HG02884 (cell line): ENCODE results near the gene HLA-E.
"Not testable (repeated sequence)": the region's sequence is repeated elsewhere in the genome, so short reads cannot be mapped to it uniquely, and the experiment has no call there.

Experiments
- ATAC-seq: cut with Tn5 transposase; IDR thresholded peaks from one replicate; pipeline ENCODE4 v1.9.1; 2021; ENCODE audit warnings: mild to moderate bottlenecking, moderate library complexity; ENCODE audit not compliant: unreplicated experiment

Gene HLA-E

DNA sequence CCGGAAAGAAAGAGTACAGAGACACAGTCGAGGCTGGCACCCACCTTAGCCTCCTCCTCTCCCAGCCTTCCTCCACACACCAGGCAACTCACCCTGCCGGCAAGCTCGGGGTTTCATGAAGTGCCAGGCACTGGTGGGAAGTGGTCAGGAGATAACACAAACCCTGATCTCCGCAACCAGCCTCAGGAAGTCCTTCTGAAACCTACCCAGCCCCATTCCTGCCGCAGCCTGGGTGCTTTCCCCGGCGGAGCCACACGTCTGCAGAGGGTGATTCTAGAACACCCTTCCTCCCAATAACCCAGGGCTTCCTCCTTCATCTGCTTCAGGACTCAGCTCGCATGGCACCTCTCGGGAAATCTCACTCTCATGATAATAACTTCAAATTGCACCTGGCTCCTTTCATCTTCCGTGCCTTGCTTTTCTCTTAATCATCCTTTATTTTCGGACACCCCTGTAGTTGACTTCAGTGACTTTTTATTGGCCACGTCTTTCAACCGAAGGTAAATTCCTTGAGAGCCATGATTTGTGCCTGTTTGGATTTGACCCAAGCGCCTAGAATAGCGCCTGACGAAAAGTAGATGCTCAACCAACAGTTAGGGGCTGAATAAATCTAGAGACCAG lies 8.7 kb upstream of the HLA-E start:
- no peak for ATAC-seq

DNA sequence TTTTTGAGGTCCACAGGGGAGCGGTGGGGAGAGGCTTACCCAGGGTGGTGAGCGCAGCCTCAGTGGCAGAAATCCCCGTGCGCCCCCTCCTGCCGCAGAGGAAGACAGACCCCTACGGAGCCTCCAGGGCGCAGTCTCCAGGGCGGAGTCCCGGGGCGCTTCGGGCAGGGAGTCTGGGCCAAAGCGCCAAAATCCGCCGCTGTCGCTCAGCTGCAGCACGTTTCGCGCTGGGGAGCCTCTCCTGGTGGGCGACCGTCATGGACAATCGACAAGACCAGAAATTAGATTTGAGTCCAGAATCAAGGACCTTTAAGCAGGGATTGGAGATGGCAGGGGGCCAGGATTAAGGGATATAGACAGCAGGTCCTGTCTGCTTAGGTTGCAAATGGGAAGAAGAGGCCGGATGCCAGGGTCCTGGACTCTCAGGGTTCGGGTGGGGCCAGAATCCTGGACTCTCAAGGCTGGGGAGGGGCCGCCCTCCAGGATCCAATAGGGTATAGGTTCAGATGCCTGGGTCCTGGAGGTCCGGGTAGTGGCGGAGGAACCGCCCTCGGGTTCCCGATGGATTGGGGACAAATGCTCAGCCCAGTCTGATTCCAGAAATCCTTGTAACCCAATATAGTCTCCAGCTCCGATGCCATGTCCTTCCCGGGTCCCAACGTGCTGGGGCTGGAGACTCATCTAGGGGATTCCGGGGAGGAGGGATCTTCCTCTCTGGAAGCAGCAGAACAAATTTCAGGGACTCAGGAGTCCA lies 7.9 kb upstream of the HLA-E start:
- no peak for ATAC-seq

GRCh38 chr6:30481965-30482644 lies 7.2 kb upstream of the HLA-E start:
- ATAC-seq: not testable (repeated sequence)

DNA sequence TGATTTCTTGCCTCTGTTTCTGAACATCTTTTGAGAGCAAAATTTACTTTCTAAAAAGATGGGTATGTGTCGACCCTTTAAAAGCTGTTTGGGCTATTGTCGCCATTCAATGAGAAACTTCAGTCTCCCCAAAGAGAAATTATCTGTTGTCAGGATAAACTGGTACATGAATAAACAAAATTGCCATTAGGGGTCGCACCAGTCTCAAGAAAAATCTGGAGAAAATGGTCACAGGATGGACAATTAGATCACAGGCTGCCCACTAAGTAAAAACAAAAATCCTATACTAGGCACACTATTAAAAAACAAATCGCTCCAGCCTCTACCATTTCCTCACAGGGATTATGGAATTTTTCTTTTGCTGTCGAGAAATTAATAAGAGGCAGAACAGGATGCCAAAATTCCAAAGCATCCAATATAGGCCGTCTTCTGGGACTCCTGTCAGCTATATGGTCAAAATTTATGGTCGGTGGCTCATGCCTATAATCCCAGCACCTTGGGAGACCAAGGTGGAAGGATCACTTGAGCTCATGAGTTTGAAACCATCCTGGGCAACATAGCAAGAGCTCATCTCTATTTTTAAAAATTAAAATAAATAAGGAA lies 5.5 kb upstream of the HLA-E start:
- ATAC-seq: no peak

- no peak for ATAC-seq
Measured at GRCh38 chr6:30485236-30485635, 4.1 kb upstream of the HLA-E start.

GRCh38 chr6:30487926-30488325 lies 1.4 kb upstream of the HLA-E start:
- ATAC-seq: no peak

DNA sequence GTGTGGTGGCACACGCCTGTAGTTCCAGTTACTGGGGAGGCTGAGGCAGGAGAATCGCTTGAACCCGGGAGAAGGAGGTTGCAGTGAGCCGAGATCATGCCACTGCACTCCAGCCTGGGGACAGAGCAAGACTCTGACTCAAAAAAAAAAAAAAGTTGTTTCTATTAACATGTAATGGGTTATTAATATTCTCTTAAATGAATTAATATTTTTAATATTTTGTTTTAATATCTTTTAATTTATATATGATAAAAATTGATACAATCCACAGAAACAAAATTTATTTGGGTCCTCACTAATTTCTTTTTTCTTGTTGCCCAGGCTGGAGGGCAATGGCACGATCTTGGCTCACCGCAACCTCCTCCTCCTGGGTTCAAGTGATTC lies 620 bp upstream of the HLA-E start:
- not testable (repeated sequence) for ATAC-seq

DNA sequence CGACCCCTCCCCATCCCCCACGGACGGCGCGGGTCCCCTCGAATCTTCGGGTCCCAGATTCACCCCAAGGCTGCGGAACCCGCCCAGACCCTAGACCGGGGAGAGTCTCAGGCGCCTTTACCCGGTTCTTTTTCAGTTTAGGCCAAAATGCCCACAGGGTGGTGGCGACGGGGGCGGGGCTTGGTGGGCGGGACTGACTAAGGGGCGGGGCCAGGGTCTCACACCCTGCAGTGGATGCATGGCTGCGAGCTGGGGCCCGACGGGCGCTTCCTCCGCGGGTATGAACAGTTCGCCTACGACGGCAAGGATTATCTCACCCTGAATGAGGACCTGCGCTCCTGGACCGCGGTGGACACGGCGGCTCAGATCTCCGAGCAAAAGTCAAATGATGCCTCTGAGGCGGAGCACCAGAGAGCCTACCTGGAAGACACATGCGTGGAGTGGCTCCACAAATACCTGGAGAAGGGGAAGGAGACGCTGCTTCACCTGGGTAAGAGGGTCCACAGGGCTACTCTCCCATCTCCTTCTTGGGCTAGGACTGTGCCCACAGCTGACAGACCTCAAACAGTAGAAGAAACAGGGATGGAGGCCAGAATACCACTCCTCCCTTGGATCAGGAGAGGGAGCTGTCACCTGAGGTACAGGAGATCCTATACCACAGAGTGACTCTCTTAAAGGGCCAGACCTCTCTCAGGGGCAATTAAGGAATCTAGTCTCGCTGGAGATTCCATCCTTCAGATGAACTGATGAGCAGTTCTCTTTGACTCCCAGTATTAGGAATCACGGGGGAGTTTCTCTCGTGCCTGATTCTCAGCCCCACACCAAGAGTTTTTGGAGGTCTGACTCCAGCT lies 942 bp downstream of the HLA-E start:
- peak; percentile 21 for ATAC-seq

- not testable (repeated sequence) for ATAC-seq
Measured at GRCh38 chr6:30491291-30491953, 2.1 kb downstream of the HLA-E start.

DNA sequence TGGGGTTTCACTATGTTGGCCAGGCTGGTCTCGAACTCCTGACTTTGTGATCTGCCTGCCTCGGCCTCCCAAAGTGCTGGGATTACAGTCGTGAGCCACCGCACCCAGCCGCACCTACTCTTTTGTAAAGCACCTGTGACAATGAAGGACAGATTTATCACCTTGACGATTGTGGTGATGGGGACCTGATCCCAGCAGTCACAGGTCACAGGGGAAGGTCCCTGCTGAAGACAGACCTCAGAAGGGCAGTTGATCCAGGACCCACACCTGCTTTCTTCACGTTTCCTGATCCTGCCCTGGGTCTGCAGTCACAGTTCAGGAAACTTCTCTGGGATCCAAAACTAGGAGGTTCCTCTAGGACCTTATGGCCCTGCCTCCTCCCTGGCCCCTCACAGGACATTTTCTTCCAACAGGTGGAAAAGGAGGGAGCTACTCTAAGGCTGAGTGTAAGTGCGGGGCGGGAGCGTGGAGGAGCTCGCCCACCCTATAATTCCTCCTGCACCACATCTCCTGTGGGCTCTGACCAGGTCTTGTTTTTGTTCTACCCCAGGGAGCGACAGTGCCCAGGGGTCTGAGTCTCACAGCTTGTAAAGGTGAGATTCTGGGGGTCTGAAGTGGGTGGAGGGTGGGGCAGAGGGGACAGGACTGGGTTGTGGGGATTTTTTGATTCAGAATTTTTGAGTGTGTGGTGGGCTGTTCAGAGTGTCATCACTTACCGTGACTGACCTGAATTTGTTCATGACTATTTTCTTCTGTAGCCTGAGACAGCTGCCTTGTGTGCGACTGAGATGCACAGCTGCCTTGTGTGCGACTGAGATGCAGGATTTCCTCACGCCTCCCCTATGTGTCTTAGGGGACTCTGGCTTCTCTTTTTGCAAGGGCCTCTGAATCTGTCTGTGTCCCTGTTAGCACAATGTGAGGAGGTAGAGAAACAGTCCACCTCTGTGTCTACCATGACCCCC lies 3.0 kb downstream of the HLA-E start:
- no peak for ATAC-seq

DNA sequence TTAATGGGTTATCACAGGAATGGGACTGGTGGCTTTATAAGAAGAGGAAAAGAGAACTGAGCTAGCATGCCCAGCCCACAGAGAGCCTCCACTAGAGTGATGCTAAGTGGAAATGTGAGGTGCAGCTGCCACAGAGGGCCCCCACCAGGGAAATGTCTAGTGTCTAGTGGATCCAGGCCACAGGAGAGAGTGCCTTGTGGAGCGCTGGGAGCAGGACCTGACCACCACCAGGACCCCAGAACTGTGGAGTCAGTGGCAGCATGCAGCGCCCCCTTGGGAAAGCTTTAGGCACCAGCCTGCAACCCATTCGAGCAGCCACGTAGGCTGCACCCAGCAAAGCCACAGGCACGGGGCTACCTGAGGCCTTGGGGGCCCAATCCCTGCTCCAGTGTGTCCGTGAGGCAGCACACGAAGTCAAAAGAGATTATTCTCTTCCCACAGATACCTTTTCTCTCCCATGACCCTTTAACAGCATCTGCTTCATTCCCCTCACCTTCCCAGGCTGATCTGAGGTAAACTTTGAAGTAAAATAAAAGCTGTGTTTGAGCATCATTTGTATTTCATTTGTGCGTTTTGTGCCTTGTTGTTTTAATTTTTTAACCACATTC lies 4.4 kb downstream of the HLA-E start:
- ATAC-seq: no peak

DNA sequence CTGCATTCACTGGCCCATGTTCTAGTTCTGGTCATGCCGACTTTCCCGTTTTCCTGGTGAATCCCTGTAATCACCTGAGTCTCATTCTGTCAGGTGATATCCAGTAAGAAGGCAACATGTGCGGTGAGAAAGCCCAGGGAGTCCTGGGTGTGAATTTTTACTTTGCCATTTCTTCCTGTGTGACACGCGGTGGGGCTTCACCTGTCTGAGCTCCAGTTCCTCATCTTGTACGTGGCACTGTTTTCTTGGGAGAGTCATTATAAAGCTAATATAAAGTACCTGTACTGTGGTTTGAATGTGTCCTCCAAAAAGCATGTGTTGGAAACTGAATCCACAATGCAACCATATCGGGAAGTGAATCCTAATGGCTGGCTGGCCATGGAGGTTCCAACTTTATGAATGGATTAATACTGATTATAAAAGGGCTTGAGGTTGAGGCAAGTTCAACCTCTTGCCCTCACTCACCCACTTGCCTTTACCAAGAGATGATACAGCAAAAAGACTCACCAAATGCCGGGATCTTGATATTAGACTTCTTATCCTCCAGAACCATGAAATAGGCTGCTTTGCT lies 5.1 kb downstream of the HLA-E start:
- ATAC-seq: no peak

GRCh38 chr6:30495060-30495459 lies 5.8 kb downstream of the HLA-E start:
- not testable (repeated sequence) for ATAC-seq

DNA sequence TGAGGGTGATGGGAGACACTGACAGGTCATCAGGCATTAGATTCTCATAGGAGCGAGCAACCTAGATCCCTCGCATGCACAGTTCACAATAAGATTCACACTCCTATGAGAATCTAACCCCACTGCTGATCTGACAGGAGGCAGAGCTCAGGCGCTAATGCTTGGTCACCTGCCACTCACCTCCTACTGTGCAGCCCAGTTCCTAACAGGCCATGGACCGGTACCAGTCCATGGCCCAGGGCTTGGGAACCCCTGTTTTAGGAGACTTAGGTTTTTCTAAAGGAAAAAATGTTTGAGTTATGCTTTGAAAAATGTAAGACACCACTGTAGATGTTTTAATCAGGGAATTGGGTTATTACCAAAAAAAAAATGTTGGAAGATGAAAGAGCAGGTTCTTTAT lies 6.7 kb downstream of the HLA-E start:
- ATAC-seq: no peak

DNA sequence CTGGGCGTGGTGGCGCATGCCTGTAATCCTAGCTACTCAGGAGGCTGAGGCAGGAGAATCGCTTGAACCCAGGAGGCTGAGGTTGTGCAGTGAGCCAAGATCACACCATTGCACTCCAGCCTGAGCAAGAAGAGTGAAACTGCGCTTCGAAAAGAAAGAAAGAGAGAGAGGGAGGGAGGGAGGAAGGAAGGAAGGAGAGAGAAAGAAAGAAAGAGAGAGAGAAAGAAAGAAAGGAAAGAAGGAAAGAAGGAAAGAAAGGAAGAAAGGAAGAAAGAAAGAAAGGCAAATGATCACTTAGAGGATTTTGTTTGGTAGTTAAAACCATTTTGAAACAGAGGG lies 7.9 kb downstream of the HLA-E start:
- ATAC-seq: not testable (repeated sequence)

DNA sequence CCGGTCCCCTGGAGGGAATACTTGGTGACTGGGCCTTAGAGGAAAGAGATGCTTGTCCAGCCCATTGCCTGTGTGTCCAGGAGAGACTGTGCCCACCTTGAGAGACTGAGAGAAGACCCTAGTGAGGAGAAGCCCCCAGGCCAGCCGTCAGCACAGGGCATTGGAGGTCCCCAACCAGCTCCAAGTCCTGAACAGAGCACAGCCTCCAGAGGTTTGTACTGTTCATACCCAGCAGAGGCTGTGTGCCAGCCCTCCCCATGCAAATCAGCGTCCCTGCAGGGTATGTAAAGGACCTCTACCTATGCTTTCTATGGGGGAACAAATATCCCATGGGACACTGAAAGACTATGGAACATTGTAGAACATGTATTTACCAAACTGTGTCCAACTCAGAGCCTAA lies 8.4 kb downstream of the HLA-E start:
- ATAC-seq: no peak

DNA sequence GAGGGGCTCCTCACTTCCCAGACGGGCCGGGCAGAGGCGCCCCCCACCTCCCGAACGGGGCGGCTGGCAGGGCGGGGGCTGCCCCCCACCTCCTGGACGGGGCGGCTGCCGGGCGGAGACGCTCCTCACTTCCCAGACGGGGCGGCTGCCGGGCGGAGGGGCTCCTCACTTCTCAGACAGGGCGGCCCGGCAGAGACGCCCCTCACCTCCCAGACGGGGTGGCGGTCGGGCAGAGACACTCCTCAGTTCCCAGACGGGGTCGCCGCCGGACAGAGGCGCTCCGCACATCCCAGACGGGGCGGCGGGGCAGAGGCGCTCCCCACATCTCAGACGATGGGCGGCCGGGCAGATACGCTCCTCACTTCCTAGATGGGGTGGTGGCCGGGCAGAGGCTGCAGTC lies 9.4 kb downstream of the HLA-E start:
- not testable (repeated sequence) for ATAC-seq
